GM19463 (cell line): ENCODE data around the gene NXF3.
"Not testable (repeated sequence)": the region's sequence is repeated elsewhere in the genome, so short reads cannot be mapped to it uniquely, and the experiment has no call there.

Experiments
- ATAC-seq: cut with Tn5 transposase; IDR thresholded peaks from one replicate; pipeline ENCODE4 v1.9.1; 2021; ENCODE audit warnings: mild to moderate bottlenecking, moderate library complexity; ENCODE audit not compliant: unreplicated experiment

NXF3 gene

GRCh38 chrX:103051260-103051789 lies 41.6 kb downstream of the NXF3 start:
- ATAC-seq, result no peak

- ATAC-seq, result not testable (repeated sequence)
Measured at GRCh38 chrX:103033371-103033770, 59.6 kb downstream of the NXF3 start.
